Chondrocyte (in vitro differentiated cells): Measurements from ENCODE around the gene GSAP. TPM values are rescaled to one million over a fixed set of nuclear protein-coding genes. Genes with fewer than 3 reads are reported as not detected.

Experiments
- DNase-seq: peaks from one replicate; pipeline ENCODE4 v3.0.0; 2021; ENCODE audit warnings: mixed read lengths, low spot score
- H3K27ac Mint-ChIP-seq: one replicate; pipeline ENCODE4 v1.8.0; 2021; ENCODE audit warnings: mild to moderate bottlenecking, moderate library complexity, mixed read lengths; ENCODE audit not compliant: unreplicated experiment
- H3K27me3 Mint-ChIP-seq: 2 replicates; pipeline ENCODE4 v1.8.0; 2021; ENCODE audit warnings: low read depth, mixed read lengths
- H3K36me3 Mint-ChIP-seq: 2 replicates; pipeline ENCODE4 v1.8.0; 2021; ENCODE audit warnings: low read depth, mixed read lengths
- H3K4me1 Mint-ChIP-seq: 2 replicates; pipeline ENCODE4 v1.8.0; 2021; ENCODE audit warnings: low read depth, mild to moderate bottlenecking, mixed read lengths
- H3K4me3 Mint-ChIP-seq: one replicate; pipeline ENCODE4 v1.8.0; 2021; ENCODE audit warnings: mild to moderate bottlenecking, moderate library complexity, mixed read lengths; ENCODE audit not compliant: unreplicated experiment
- H3K9me3 Mint-ChIP-seq: 2 replicates; pipeline ENCODE4 v1.8.0; 2021; ENCODE audit warnings: low read depth, mixed read lengths
- total RNA-seq: library from RNA; stranded (reverse); gene quantifications from 3 replicates; pipeline ENCODE4 v1.2.1, GENCODE V29; 2021
- TF ChIP-seq, protein P1 (sequence below): fragments of 200-600 bp; sonication (generic); IDR thresholded peaks from 2 replicates; pipeline ENCODE4 v1.5.0; 2021; ENCODE audit warnings: antibody characterized with exemption, mild to moderate bottlenecking, moderate library complexity

GSAP gene
- total RNA-seq, 1 donor from 2014 or later: 1.9 TPM

DNA sequence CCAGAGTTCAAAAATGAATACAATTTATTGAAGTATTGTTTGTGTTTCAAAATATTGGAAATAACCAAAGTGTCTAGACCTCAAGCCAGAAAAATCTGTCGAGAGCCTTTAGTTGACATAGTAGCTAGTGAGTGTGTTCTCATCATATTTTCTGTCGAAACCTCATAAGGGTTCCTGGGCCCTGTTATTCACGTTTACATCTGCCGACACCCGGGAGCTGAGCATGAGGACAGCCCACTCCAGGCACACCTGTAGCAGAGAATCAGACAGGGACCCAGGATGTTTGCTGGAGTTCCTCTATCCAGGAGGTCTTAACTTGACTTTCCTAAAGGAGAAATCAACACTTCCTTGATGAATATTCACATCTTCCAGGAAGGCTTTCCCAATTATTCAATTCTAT, 144.4 kb downstream of the GSAP start:
- no peak for DNase-seq
- TF ChIP-seq, protein P1, sequence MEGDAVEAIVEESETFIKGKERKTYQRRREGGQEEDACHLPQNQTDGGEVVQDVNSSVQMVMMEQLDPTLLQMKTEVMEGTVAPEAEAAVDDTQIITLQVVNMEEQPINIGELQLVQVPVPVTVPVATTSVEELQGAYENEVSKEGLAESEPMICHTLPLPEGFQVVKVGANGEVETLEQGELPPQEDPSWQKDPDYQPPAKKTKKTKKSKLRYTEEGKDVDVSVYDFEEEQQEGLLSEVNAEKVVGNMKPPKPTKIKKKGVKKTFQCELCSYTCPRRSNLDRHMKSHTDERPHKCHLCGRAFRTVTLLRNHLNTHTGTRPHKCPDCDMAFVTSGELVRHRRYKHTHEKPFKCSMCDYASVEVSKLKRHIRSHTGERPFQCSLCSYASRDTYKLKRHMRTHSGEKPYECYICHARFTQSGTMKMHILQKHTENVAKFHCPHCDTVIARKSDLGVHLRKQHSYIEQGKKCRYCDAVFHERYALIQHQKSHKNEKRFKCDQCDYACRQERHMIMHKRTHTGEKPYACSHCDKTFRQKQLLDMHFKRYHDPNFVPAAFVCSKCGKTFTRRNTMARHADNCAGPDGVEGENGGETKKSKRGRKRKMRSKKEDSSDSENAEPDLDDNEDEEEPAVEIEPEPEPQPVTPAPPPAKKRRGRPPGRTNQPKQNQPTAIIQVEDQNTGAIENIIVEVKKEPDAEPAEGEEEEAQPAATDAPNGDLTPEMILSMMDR: no peak
- no peak overlapping the region for H3K4me3 Mint-ChIP-seq

DNA sequence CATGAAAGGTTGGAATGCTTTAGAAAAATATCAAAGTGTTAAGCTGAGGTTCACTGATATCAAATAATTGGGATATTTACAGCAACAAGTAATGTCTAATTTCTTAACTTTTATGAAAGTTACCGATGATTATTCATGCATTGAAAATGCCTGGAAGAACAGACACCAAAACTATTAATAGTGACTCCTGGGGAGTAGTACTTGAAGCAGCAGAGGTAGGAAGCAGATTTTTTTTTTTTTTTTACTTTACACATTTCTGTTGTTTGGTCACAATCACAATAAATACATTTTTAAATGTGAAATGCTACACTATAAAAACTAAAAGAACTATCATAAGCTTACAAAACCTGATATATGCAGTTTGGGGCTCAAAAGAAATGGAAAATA, 146.1 kb downstream of the GSAP start:
- Mint-ChIP-seq H3K4me3 (no peak overlapping the region), H3K27ac (peak overlapping the region; percentile 90), H3K9me3 (peaks cover 11% of the 10 kb centered on the region), H3K36me3 (peaks cover 2% of the 10 kb centered on the region), H3K4me1 (peaks cover 26% of the 10 kb centered on the region), H3K27me3 (no peaks in the 10 kb centered on the region)
- DNase-seq: no peak
- TF ChIP-seq, protein P1: no peak

More for the DNA sequence above, 144.4 kb downstream of the GSAP start:
- H3K36me3 Mint-ChIP-seq: peaks cover 2% of the 10 kb centered on the region
- peaks cover 11% of the 10 kb centered on the region for H3K9me3 Mint-ChIP-seq
- no peak overlapping the region for H3K27ac Mint-ChIP-seq
- peaks cover 30% of the 10 kb centered on the region for H3K4me1 Mint-ChIP-seq
- H3K27me3 Mint-ChIP-seq: no peaks in the 10 kb centered on the region

DNA sequence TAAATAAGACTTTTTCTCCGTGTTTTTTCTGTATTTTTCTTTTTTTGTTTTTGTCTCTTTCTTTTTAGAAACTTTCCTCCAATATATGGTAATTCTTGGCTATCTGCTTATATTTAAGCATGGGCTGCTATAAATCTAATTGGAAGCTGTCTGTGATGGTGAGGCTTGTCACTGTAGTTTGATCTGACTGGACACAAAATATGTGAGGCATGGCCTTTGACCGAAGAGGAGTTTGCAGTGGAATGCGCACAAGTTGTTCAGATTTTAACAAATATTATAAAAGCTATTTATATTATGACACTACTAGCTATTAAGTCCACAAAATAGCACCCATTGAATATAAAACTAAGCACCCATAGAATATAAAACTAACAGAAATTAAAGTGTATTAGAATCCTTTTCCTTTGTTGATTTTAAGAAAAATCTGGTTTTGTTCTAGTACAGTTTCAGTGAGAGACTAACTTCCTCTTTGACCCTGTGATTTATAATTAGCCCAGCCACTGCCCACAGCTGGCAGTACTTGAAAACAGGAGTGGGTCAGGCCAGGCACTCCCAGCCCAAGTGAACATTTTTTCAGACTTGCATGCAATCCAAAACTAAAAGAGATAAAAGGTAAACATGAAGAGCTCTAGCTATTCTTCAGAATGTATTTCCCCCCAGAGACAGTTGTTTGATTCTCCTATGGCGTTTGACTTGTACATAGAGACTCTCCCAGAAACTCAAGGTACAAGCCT, 146.6 kb downstream of the GSAP start:
- TF ChIP-seq, protein P1: no peak
- peaks cover 26% of the 10 kb centered on the region for H3K4me1 Mint-ChIP-seq

DNA sequence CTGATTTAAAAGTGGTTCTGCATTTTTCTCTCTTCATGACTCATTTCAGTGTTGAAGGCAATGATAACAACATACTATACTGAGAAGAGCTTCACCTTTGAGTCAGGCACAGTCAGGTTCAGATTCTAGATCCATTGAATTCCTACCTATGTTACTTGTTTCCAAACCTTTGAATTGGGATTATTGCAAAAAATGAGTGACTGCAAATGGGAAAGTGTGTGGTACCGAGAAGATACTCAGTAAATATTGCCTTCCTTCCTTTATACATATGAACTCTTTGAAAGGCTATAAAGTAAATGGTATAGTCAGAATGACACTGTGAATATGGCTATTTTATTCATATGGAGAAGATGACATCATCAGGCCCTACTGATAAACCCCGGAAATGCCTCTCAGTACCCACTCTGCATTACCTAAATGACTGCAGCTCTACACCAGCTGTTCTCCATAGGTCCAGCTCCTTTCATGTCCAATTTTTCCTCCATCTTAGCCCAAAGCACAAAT, 149.8 kb downstream of the GSAP start:
- Mint-ChIP-seq H3K4me1 (peaks cover 26% of the 10 kb centered on the region), H3K36me3 (no peaks in the 10 kb centered on the region), H3K27me3 (no peaks in the 10 kb centered on the region), H3K4me3 (no peak overlapping the region), H3K9me3 (peaks cover 9% of the 10 kb centered on the region), H3K27ac (no peak overlapping the region)
- TF ChIP-seq, protein P1: no peak
- DNase-seq: no peak

More for the DNA sequence above, 146.6 kb downstream of the GSAP start:
- Mint-ChIP-seq H3K27me3 (no peaks in the 10 kb centered on the region), H3K36me3 (peaks cover 1% of the 10 kb centered on the region), H3K27ac (peak overlapping the region; percentile 90), H3K9me3 (peaks cover 10% of the 10 kb centered on the region), H3K4me3 (no peak overlapping the region)
- no peak for DNase-seq

DNA sequence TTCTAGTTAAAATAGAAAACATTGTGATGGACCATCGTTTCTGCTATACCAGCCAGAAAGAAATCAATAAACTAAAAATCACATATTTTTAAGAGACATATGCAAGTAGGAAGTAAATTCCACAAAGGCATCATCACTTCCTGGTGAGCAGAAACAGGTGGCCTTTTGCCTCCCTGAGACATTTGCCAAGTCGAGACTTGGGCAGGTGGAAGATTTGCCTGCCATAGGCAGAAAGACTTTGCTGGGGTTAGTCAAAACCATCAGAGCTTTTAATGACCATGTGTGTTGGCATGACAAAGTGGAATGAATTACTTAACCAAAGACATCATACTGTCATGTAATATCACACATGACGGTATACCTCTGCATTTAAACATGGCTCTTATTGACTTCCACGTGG, 150.5 kb downstream of the GSAP start:
- H3K36me3 Mint-ChIP-seq: no peaks in the 10 kb centered on the region
- H3K27ac Mint-ChIP-seq: no peak overlapping the region
- DNase-seq: no peak
- TF ChIP-seq, protein P1: no peak
- H3K9me3 Mint-ChIP-seq: peaks cover 9% of the 10 kb centered on the region
- H3K27me3 Mint-ChIP-seq: no peaks in the 10 kb centered on the region
- peaks cover 25% of the 10 kb centered on the region for H3K4me1 Mint-ChIP-seq
- no peak overlapping the region for H3K4me3 Mint-ChIP-seq
